Measurements from ENCODE around the gene GNA14.

DNA sequence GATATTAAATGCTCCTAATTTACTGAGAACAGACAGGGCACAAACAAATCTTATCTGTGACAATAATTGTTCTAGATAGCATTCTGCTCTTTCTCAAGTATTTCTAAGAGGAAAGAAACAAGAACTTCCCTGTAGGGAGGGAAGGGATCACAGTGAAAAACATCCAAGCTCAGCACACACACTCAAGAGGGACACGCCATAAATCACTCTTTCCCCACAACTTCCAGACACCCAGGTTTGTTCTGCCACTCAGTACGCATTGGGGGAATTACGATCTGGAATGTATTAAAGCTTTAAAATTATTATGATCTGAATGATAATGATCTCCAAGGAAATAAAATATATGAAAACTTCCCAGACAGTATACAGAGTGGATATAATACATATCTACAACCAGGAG is 221.4 kb downstream of the GNA14 start:
- TF ChIP-seq, protein P1, sequence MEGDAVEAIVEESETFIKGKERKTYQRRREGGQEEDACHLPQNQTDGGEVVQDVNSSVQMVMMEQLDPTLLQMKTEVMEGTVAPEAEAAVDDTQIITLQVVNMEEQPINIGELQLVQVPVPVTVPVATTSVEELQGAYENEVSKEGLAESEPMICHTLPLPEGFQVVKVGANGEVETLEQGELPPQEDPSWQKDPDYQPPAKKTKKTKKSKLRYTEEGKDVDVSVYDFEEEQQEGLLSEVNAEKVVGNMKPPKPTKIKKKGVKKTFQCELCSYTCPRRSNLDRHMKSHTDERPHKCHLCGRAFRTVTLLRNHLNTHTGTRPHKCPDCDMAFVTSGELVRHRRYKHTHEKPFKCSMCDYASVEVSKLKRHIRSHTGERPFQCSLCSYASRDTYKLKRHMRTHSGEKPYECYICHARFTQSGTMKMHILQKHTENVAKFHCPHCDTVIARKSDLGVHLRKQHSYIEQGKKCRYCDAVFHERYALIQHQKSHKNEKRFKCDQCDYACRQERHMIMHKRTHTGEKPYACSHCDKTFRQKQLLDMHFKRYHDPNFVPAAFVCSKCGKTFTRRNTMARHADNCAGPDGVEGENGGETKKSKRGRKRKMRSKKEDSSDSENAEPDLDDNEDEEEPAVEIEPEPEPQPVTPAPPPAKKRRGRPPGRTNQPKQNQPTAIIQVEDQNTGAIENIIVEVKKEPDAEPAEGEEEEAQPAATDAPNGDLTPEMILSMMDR (IDR thresholded peaks at IDR 0.05), result no peak
- TF ChIP-seq POLR2A (IDR thresholded peaks at IDR 0.05), result no peak

Measured in Peyer's patch (tissue), 4 donors.